WTC11 (cell line): ENCODE results near the gene WAC. TPM values are rescaled to one million over a fixed set of nuclear protein-coding genes. Genes with fewer than 3 reads are reported as not detected.

Source experiments
- ATAC-seq: fragments of 200-7000 bp; cut with Tn5 transposase; 2 replicates; pipeline ENCODE4 v1.10.0; 2021; ENCODE audit warnings: mild to moderate bottlenecking, moderate library complexity
- CTCF ChIA-PET: fragments of 300-600 bp; sonication (Branson Sonifier 250); formaldehyde crosslinking; loops from one replicate; lab custom pipeline; 2021; ENCODE audit warnings: antibody characterized with exemption; lab: Charles Lee
- POLR2A ChIA-PET: fragments of 350-600 bp; sonication (Branson Sonifier 250); formaldehyde crosslinking; loops from one replicate; lab custom pipeline; 2021; ENCODE audit warnings: antibody characterized with exemption; lab: Charles Lee
- DNase-seq: peaks from one replicate; pipeline ENCODE4 v3.0.0; 2021; ENCODE audit warnings: low spot score
- H3K27ac Mint-ChIP-seq: 2 replicates; pipeline ENCODE4 v1.8.0; 2021; ENCODE audit warnings: mixed read lengths
- H3K27me3 Mint-ChIP-seq: 2 replicates; pipeline ENCODE4 v1.8.0; 2021; ENCODE audit warnings: low read depth, mild to moderate bottlenecking, moderate library complexity, mixed read lengths
- H3K36me3 Mint-ChIP-seq: 2 replicates; pipeline ENCODE4 v1.8.0; 2021; ENCODE audit warnings: mixed read lengths
- H3K4me1 Mint-ChIP-seq: 2 replicates; pipeline ENCODE4 v1.8.0; 2022; ENCODE audit warnings: mixed read lengths
- H3K4me3 Mint-ChIP-seq: 2 replicates; pipeline ENCODE4 v1.8.0; 2021; ENCODE audit warnings: mild to moderate bottlenecking, moderate library complexity, mixed read lengths
- H3K9me3 Mint-ChIP-seq: 2 replicates; pipeline ENCODE4 v1.8.0; 2021; ENCODE audit warnings: mixed read lengths
- ARID4B ChIP-seq: sonication (generic); formaldehyde crosslinking; IDR thresholded peaks from 2 replicates; pipeline ENCODE4 v1.8.0; 2023; ENCODE audit warnings: missing genetic modification reagents, mild to moderate bottlenecking, borderline replicate concordance
- CREB1 ChIP-seq: sonication (generic); formaldehyde crosslinking; IDR thresholded peaks from 2 replicates; pipeline ENCODE4 v1.8.0; 2023; ENCODE audit warnings: mild to moderate bottlenecking, missing genetic modification reagents
- E2F4 ChIP-seq: sonication (generic); formaldehyde crosslinking; IDR thresholded peaks from 2 replicates; pipeline ENCODE4 v1.8.1; 2022; ENCODE audit warnings: low read depth, mild to moderate bottlenecking, moderate library complexity, missing genetic modification reagents, borderline replicate concordance
- EMX1 ChIP-seq: fragments of 250-450 bp; sonication (Bioruptor Pico); IDR thresholded peaks from 2 replicates; pipeline ENCODE4 v1.8.0; 2021; ENCODE audit warnings: mild to moderate bottlenecking
- FOXJ3 ChIP-seq: sonication (generic); formaldehyde crosslinking; IDR thresholded peaks from 2 replicates; pipeline ENCODE4 v1.9.0; 2021; ENCODE audit warnings: missing genetic modification reagents, mild to moderate bottlenecking, borderline replicate concordance
- HMGXB4 ChIP-seq: sonication (generic); formaldehyde crosslinking; IDR thresholded peaks from 2 replicates; pipeline ENCODE4 v1.8.1; 2023; ENCODE audit warnings: mild to moderate bottlenecking, moderate library complexity, missing genetic modification reagents
- JUN ChIP-seq: sonication (generic); formaldehyde crosslinking; IDR thresholded peaks from 2 replicates; pipeline ENCODE4 v1.8.0; 2023; ENCODE audit warnings: mild to moderate bottlenecking, missing genetic modification reagents
- MYBL2 ChIP-seq: sonication (generic); formaldehyde crosslinking; IDR thresholded peaks from 2 replicates; pipeline ENCODE4 v1.8.1; 2023; ENCODE audit warnings: mild to moderate bottlenecking, moderate library complexity, missing genetic modification reagents
- NR1H2 ChIP-seq: sonication (generic); formaldehyde crosslinking; IDR thresholded peaks from 2 replicates; pipeline ENCODE4 v1.9.0; 2021; ENCODE audit warnings: mild to moderate bottlenecking, moderate library complexity, missing genetic modification reagents
- NR2C2 ChIP-seq: sonication (generic); formaldehyde crosslinking; IDR thresholded peaks from 2 replicates; pipeline ENCODE4 v1.8.0; 2022; ENCODE audit warnings: mild to moderate bottlenecking, missing genetic modification reagents
- PRDM15 ChIP-seq: sonication (generic); formaldehyde crosslinking; IDR thresholded peaks from 2 replicates; pipeline ENCODE4 v1.8.0; 2022; ENCODE audit warnings: missing genetic modification reagents
- SMAD4 ChIP-seq: sonication (generic); formaldehyde crosslinking; IDR thresholded peaks from 2 replicates; pipeline ENCODE4 v1.8.0; 2022; ENCODE audit warnings: mild to moderate bottlenecking, missing genetic modification reagents
- ZNF121 ChIP-seq: sonication (generic); formaldehyde crosslinking; IDR thresholded peaks from 2 replicates; pipeline ENCODE4 v1.8.0; 2023; ENCODE audit warnings: missing genetic modification reagents
- ZNF232 ChIP-seq: sonication (generic); formaldehyde crosslinking; IDR thresholded peaks from 2 replicates; pipeline ENCODE4 v1.8.0; 2022; ENCODE audit warnings: mild to moderate bottlenecking, missing genetic modification reagents
- total RNA-seq: library from RNA; stranded (reverse); gene quantifications from 3 replicates; pipeline ENCODE4 v1.2.3, GENCODE V29; 2021
- TF ChIP-seq, protein P1 (sequence below): sonication (generic); formaldehyde crosslinking; IDR thresholded peaks from 2 replicates; pipeline ENCODE4 v1.8.1; 2023; ENCODE audit warnings: mild to moderate bottlenecking, missing genetic modification reagents
- TF ChIP-seq, protein P2 (sequence below): sonication (generic); formaldehyde crosslinking; IDR thresholded peaks from 2 replicates; pipeline ENCODE4 v1.8.1; 2023; ENCODE audit warnings: mild to moderate bottlenecking, missing genetic modification reagents, moderate library complexity

The WAC gene
- total RNA-seq, 1 experiment from 2014 or later, result 108 TPM

- Mint-ChIP-seq H3K4me3 (no peak overlapping the region), H3K36me3 (no peaks in the 10 kb centered on the region), H3K27me3 (no peaks in the 10 kb centered on the region), H3K9me3 (peaks cover 4% of the 10 kb centered on the region), H3K27ac (no peak overlapping the region), H3K4me1 (peaks cover 4% of the 10 kb centered on the region)
- DNase-seq, result no peak
- ATAC-seq, result no peak
- no peak for TF ChIP-seq PRDM15
- no peak for TF ChIP-seq CREB1 (CRISPR knock-in tag)
- CTCF ChIA-PET, result no interaction called here
- POLR2A ChIA-PET, result no interaction called here
These were observed 37.8 kb upstream of the WAC start for GRCh38 chr10:28495084-28495483.

- Mint-ChIP-seq H3K36me3 (no peaks in the 10 kb centered on the region), H3K27me3 (no peaks in the 10 kb centered on the region), H3K9me3 (no peaks in the 10 kb centered on the region), H3K4me1 (peaks cover 8% of the 10 kb centered on the region), H3K4me3 (no peak overlapping the region), H3K27ac (no peak overlapping the region)
- DNase-seq (no peak), ATAC-seq (no peak)
- POLR2A ChIA-PET, result no interaction called here
- CTCF ChIA-PET, result no interaction called here
- TF ChIP-seq, protein P1, sequence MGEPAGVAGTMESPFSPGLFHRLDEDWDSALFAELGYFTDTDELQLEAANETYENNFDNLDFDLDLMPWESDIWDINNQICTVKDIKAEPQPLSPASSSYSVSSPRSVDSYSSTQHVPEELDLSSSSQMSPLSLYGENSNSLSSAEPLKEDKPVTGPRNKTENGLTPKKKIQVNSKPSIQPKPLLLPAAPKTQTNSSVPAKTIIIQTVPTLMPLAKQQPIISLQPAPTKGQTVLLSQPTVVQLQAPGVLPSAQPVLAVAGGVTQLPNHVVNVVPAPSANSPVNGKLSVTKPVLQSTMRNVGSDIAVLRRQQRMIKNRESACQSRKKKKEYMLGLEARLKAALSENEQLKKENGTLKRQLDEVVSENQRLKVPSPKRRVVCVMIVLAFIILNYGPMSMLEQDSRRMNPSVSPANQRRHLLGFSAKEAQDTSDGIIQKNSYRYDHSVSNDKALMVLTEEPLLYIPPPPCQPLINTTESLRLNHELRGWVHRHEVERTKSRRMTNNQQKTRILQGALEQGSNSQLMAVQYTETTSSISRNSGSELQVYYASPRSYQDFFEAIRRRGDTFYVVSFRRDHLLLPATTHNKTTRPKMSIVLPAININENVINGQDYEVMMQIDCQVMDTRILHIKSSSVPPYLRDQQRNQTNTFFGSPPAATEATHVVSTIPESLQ, result no peak
- TF ChIP-seq ZNF121, result no peak
These were observed 36.9 kb upstream of the WAC start for GRCh38 chr10:28496017-28496416.

DNA sequence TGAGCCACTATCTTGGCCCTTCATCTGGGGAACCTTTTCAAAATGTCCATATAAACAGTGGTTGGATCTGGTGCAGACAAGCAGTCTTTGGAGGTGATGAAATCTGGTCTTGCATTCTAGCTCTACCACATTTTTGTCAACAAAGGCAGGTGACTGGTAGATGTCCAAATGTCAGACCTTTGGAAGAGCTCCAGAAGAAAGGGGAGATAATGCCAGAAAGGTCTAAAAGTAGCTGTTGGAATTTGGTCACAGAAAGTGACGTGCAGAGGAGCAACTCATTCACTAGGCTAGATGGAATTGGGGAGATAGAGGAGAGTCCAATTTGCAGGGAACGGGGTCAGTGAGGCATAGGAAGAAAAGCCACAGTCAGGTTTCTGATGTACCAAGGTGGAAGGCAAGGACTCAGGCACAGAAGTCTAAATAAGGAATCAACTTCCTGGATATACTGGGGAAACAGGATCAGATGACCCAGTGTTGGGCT is 36.4 kb upstream of the WAC start:
- POLR2A ChIA-PET, result interaction anchor here (0.6 kb wide), 1 partner anchor 89 kb away, joined by 5 read pairs; no protein-coding TSS in a partner anchor
- Mint-ChIP-seq H3K27me3 (no peaks in the 10 kb centered on the region), H3K36me3 (no peaks in the 10 kb centered on the region), H3K4me3 (no peak overlapping the region), H3K27ac (no peak overlapping the region), H3K4me1 (peaks cover 8% of the 10 kb centered on the region), H3K9me3 (no peaks in the 10 kb centered on the region)
- ATAC-seq, result no peak
- no peak for DNase-seq
- TF ChIP-seq MYBL2 (CRISPR knock-in tag) (no peak), CREB1 (CRISPR knock-in tag) (no peak), NR1H2 (CRISPR knock-in tag) (no peak), SMAD4 (no peak), ZNF232 (CRISPR knock-in tag) (no peak), FOXJ3 (CRISPR knock-in tag) (no peak), E2F4 (CRISPR knock-in tag) (no peak), NR2C2 (no peak), ARID4B (CRISPR knock-in tag) (no peak), JUN (CRISPR knock-in tag) (no peak), HMGXB4 (CRISPR knock-in tag) (no peak), EMX1 (CRISPR knock-in tag) (no peak)
- TF ChIP-seq, protein P2, sequence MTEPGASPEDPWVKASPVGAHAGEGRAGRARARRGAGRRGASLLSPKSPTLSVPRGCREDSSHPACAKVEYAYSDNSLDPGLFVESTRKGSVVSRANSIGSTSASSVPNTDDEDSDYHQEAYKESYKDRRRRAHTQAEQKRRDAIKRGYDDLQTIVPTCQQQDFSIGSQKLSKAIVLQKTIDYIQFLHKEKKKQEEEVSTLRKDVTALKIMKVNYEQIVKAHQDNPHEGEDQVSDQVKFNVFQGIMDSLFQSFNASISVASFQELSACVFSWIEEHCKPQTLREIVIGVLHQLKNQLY (CRISPR knock-in tag), result no peak
- CTCF ChIA-PET, result no interaction called here
